Astrocyte (in vitro differentiated cells and primary cell): ENCODE measurements around the gene JMJD1C. TPM values are rescaled to one million over a fixed set of nuclear protein-coding genes. Genes with fewer than 3 reads are reported as not detected.

ENCODE experiments used
- DNase-seq: peaks from one replicate; pipeline ENCODE4 v3.0.0-alpha.2; 2010; ENCODE audit warnings: low read depth
- FAIRE-seq: peaks from 2 replicates; lab custom pipeline; 2011; peaks lifted over from hg19 to GRCh38; lab: Jason Lieb, UNC
- H2AFZ ChIP-seq: 2 replicates; pipeline ENCODE4 v1.6.0; 2012; ENCODE audit warnings: low read depth, low read length, inconsistent platforms
- H3K27ac ChIP-seq: 2 replicates; pipeline ENCODE4 v1.5.1; 2011; ENCODE audit warnings: low read depth, low read length, inconsistent platforms
- H3K27me3 ChIP-seq: 2 replicates; pipeline ENCODE4 v1.6.0; 2011; ENCODE audit warnings: low read length, inconsistent platforms; ENCODE audit not compliant: insufficient read depth
- H3K36me3 ChIP-seq: 2 replicates; pipeline ENCODE4 v1.5.1; 2011; ENCODE audit warnings: low read length, inconsistent platforms; ENCODE audit not compliant: insufficient read depth
- H3K4me1 ChIP-seq: 2 replicates; pipeline ENCODE4 v1.5.1; 2011; ENCODE audit warnings: low read length, inconsistent platforms; ENCODE audit not compliant: insufficient read depth
- H3K4me2 ChIP-seq: 2 replicates; pipeline ENCODE4 v1.6.0; 2012; ENCODE audit warnings: low read length, inconsistent platforms
- H3K4me3 ChIP-seq: 2 replicates; pipeline ENCODE4 v1.5.1; 2011; ENCODE audit warnings: low read depth, mild to moderate bottlenecking, low read length, inconsistent platforms; ENCODE audit not compliant: insufficient read depth
- H3K79me2 ChIP-seq: 2 replicates; pipeline ENCODE4 v1.6.0; 2012; ENCODE audit warnings: mild to moderate bottlenecking, low read length, inconsistent platforms; ENCODE audit not compliant: insufficient read depth
- H3K9ac ChIP-seq: 2 replicates; pipeline ENCODE4 v1.6.0; 2012; ENCODE audit warnings: mild to moderate bottlenecking, low read length, inconsistent platforms
- H3K9me3 ChIP-seq: 2 replicates; pipeline ENCODE4 v1.5.1; 2012; ENCODE audit warnings: low read depth, mild to moderate bottlenecking, low read length, inconsistent platforms; ENCODE audit not compliant: insufficient read depth
- H4K20me1 ChIP-seq: 2 replicates; pipeline ENCODE4 v1.6.0; 2012; ENCODE audit warnings: low read length, inconsistent platforms; ENCODE audit not compliant: insufficient read depth
- H3K27ac Mint-ChIP-seq: one replicate; pipeline ENCODE4 v1.8.0; 2021; ENCODE audit warnings: mild to moderate bottlenecking, mixed read lengths; ENCODE audit not compliant: unreplicated experiment
- H3K27me3 Mint-ChIP-seq: one replicate; pipeline ENCODE4 v1.8.0; 2021; ENCODE audit warnings: low read depth, mixed read lengths; ENCODE audit not compliant: unreplicated experiment
- H3K36me3 Mint-ChIP-seq: one replicate; pipeline ENCODE4 v1.8.0; 2021; ENCODE audit warnings: low read depth, mixed read lengths; ENCODE audit not compliant: unreplicated experiment
- H3K4me1 Mint-ChIP-seq: one replicate; pipeline ENCODE4 v1.8.0; 2021; ENCODE audit warnings: low read depth, mixed read lengths; ENCODE audit not compliant: unreplicated experiment
- H3K4me3 Mint-ChIP-seq: one replicate; pipeline ENCODE4 v1.8.0; 2021; ENCODE audit warnings: mild to moderate bottlenecking, moderate library complexity, mixed read lengths; ENCODE audit not compliant: unreplicated experiment
- H3K9me3 Mint-ChIP-seq: one replicate; pipeline ENCODE4 v1.8.0; 2021; ENCODE audit warnings: mild to moderate bottlenecking, mixed read lengths; ENCODE audit not compliant: unreplicated experiment
- CTCF ChIP-seq: IDR thresholded peaks from 2 replicates; pipeline ENCODE4 v1.5.1; 2011; ENCODE audit warnings: low read depth, mild to moderate bottlenecking, inconsistent platforms, low read length, moderate library complexity; ENCODE audit not compliant: insufficient read depth
- EZH2 ChIP-seq: IDR thresholded peaks from 2 replicates; pipeline ENCODE4 v1.6.1; 2012; ENCODE audit warnings: mild to moderate bottlenecking, low read length, inconsistent platforms; ENCODE audit not compliant: insufficient read depth
- total RNA-seq: library from RNA; stranded (reverse); gene quantifications from 2 replicates; pipeline ENCODE4 v1.2.1, GENCODE V29; 2021

Gene JMJD1C
- total RNA-seq, 1 donor from 2014 or later, result 61.0 TPM

- Histone ChIP-seq H3K4me2 (no peak overlapping the region), H3K27ac (no peak overlapping the region), H3K9ac (no peak overlapping the region), H4K20me1 (peaks cover 9% of the 10 kb centered on the region), H3K36me3 (peaks cover 6% of the 10 kb centered on the region), H3K27me3 (no peaks in the 10 kb centered on the region), H3K4me3 (no peak overlapping the region), H2AFZ (no peak overlapping the region), H3K4me1 (peaks cover 6% of the 10 kb centered on the region), H3K79me2 (peaks cover 44% of the 10 kb centered on the region), H3K9me3 (no peaks in the 10 kb centered on the region)
- Mint-ChIP-seq H3K27ac (no peak overlapping the region), H3K4me1 (peaks cover 1% of the 10 kb centered on the region), H3K4me3 (no peak overlapping the region), H3K36me3 (no peaks in the 10 kb centered on the region), H3K27me3 (no peaks in the 10 kb centered on the region), H3K9me3 (no peaks in the 10 kb centered on the region)
- DNase-seq (no peak), FAIRE-seq (no peak)
- TF ChIP-seq EZH2 (no peak), CTCF (no peak)
These were observed 90.8 kb downstream of the JMJD1C start for GRCh38 chr10:63374991-63375390.

- Mint-ChIP-seq H3K27ac (no peak overlapping the region), H3K36me3 (no peaks in the 10 kb centered on the region), H3K27me3 (no peaks in the 10 kb centered on the region), H3K4me3 (no peak overlapping the region), H3K4me1 (peaks cover 3% of the 10 kb centered on the region), H3K9me3 (no peaks in the 10 kb centered on the region)
- Histone ChIP-seq H3K4me1 (peaks cover 6% of the 10 kb centered on the region), H3K9ac (no peak overlapping the region), H3K36me3 (no peaks in the 10 kb centered on the region), H2AFZ (no peak overlapping the region), H3K9me3 (no peaks in the 10 kb centered on the region), H3K27me3 (no peaks in the 10 kb centered on the region), H3K79me2 (peaks cover 55% of the 10 kb centered on the region), H3K4me2 (no peak overlapping the region), H3K27ac (no peak overlapping the region), H3K4me3 (no peak overlapping the region), H4K20me1 (peaks cover 17% of the 10 kb centered on the region)
- FAIRE-seq (no peak), DNase-seq (no peak)
- TF ChIP-seq EZH2 (no peak), CTCF (no peak)
These were observed 92.6 kb downstream of the JMJD1C start for GRCh38 chr10:63373176-63373575.

- Mint-ChIP-seq H3K27ac (no peak overlapping the region), H3K27me3 (no peaks in the 10 kb centered on the region), H3K4me1 (peaks cover 5% of the 10 kb centered on the region), H3K4me3 (no peak overlapping the region), H3K36me3 (no peaks in the 10 kb centered on the region), H3K9me3 (no peaks in the 10 kb centered on the region)
- DNase-seq (no peak), FAIRE-seq (no peak)
- peaks cover 61% of the 10 kb centered on the region for H3K79me2 ChIP-seq
- H3K27me3 ChIP-seq, result no peaks in the 10 kb centered on the region
- no peak overlapping the region for H3K27ac ChIP-seq
- no peak overlapping the region for H3K4me3 ChIP-seq
- H3K9ac ChIP-seq, result no peak overlapping the region
- H3K4me2 ChIP-seq, result no peak overlapping the region
- H2AFZ ChIP-seq, result no peak overlapping the region
- H4K20me1 ChIP-seq, result peaks cover 22% of the 10 kb centered on the region
- no peaks in the 10 kb centered on the region for H3K36me3 ChIP-seq
- no peaks in the 10 kb centered on the region for H3K9me3 ChIP-seq
- TF ChIP-seq CTCF (no peak), EZH2 (no peak)
- H3K4me1 ChIP-seq, result peaks cover 12% of the 10 kb centered on the region
These were observed 96.1 kb downstream of the JMJD1C start for GRCh38 chr10:63369711-63370110.
